ENCODE results near the gene SPINK5.

GRCh38 chr5:148166550-148167283 lies 102.9 kb downstream of the SPINK5 start:
- TF ChIP-seq CTCF (IDR thresholded peaks at IDR 0.05) (no peak), POLR2A (IDR thresholded peaks at IDR 0.05) (no peak)
